Heart left ventricle (tissue), 13 donors: ENCODE data around the gene SPATA24.

ENCODE experiments used
- POLR2A ChIP-seq, 2 donors: fragments of 450-650 bp; IDR thresholded peaks; one replicate each; pipeline ENCODE4 v1.6.1; 2017; ENCODE audit warnings: antibody characterized with exemption in 2 of 2, mild to moderate bottlenecking in 2 of 2, moderate library complexity in 2 of 2
- TF ChIP-seq, protein P1 (sequence below), 12 donors: fragments of 200-600 bp; sonication (generic) in 4 of 12; IDR thresholded peaks; one replicate each; pipeline versions ENCODE4 v1.5.0 to v1.8.0; 2018 to 2022; ENCODE audit warnings: antibody characterized with exemption in 12 of 12, mild to moderate bottlenecking in 5 of 12
- donor health status: ischemic (EF 13 %, LVEDD 7.1; RV severe dilation, severe dysfunction).
- donor health status: DM: no; HTN: yes; CAD: no.
- donor health status: DM: no; HTN: no; CAD: no.
- donor health status: ischemic (EF 25% LVEDD 6.9; RV normal size, moderate dysfunction).
- donor health status: ischemic (EF 25% LVEDD 5.7; RV mildly dilated, moderate dysfunction).
- donor health status: ischemic (EF 35%, LVEDD 5.7; RV mildly dilated, moderate dysfunction).
- donor health status: nonischemic (EF 11% LVEDD 7.7; RV severe dilation, severe dysfunction).
- donor health status: DM: yes; HTN: yes; CAD: no.
- donor health status: PGD.
- donor health status: ischemic (EF 29% LVEDD 5.4; RV normal size, mild dysfunction).
- donor health status: nonischemic (EF 23%, LVEDD 6.1; RV moderate dilation, normal function).

DNA sequence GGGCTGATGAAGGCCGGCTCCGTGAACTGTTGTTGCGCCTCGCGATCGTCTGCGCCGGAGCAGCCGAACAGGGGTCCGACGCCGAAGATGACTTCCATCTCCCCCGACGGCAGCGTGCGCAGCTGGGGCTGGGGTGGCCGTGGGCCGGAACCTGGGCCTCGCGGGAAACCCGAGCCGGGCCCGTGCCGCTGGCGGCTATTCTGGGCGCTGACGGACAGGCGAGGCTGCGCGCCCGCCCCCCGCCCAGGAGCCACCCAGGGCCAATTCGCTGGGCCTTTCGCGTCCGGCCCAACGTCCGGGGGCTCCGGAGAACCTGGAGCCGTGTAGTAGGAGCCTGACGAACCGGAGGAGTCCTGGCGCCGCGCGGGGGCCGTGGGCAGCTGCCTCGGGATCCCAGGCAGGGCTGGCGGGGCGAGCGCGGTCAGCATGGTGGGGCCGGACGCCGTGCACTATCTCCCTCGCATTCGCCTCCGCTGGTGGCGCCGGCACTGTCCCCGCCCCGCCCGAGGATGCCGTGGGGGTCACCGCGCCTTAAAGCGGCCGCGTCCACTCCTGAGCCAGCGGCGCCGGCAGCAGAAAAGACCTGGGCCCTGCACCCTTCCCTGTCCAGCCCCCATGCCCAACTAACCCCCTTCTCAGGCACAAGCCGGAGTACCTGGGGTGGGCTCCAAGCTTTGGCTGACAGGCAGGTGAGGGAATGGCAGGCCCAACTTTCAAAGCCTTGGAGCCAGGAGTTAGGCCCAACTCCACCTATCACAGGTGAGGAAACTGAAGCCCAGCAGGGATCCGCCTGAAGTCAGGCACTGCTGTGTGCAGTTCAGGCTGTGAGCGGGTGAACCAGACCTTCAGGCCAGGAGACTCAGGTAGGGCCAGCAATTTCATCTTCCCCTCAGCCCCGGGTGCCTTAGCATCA lies 9.0 kb downstream of the SPATA24 start, which contains the start of gene PROB1:
- TF ChIP-seq, protein P1, sequence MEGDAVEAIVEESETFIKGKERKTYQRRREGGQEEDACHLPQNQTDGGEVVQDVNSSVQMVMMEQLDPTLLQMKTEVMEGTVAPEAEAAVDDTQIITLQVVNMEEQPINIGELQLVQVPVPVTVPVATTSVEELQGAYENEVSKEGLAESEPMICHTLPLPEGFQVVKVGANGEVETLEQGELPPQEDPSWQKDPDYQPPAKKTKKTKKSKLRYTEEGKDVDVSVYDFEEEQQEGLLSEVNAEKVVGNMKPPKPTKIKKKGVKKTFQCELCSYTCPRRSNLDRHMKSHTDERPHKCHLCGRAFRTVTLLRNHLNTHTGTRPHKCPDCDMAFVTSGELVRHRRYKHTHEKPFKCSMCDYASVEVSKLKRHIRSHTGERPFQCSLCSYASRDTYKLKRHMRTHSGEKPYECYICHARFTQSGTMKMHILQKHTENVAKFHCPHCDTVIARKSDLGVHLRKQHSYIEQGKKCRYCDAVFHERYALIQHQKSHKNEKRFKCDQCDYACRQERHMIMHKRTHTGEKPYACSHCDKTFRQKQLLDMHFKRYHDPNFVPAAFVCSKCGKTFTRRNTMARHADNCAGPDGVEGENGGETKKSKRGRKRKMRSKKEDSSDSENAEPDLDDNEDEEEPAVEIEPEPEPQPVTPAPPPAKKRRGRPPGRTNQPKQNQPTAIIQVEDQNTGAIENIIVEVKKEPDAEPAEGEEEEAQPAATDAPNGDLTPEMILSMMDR (IDR thresholded peaks at IDR 0.05), result no peak
- TF ChIP-seq POLR2A (IDR thresholded peaks at IDR 0.05), result peak; percentile 39 to 58
